ENCODE data around the gene UTS2B.
"Not testable (repeated sequence)": the region's sequence is repeated elsewhere in the genome, so short reads cannot be mapped to it uniquely, and the experiment has no call there.

UTS2B gene

DNA sequence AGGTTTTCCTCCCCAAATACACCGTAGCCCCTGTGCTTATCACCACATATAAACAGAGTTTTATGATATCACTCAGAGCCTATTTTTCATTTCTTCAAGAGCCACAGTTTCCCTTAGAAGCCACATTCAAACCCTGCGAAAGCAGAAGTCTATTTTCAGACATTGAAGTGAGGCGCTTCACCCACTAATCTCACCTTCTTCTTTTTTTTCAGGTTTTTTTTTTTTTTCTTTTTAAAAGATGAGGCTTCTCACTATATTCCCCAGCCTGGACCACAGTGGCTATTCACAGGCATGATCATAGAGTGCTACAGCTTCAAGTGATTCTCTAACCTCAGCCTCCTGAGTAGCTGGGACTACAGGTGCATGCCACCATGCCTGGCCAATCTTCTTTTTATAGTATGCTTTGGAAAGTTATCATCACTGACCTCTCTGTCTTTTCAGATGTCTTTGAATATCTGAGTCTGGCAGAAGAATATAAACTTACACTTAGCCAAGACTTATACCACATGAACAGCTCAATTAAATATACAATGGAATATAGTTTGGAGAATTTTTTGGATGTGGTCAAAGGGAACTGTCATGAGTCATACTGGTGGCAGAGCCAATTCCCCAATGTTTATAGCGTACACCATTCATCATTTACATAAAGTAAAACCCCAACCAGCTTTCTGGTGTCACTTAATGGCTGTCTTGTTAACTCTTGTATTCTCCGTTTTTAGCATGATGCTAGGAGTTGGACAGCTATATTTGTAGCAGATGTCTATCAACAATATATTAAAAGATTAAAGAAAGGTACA, 60.8 kb downstream of the UTS2B start:
- no peak for DNase-seq

DNA sequence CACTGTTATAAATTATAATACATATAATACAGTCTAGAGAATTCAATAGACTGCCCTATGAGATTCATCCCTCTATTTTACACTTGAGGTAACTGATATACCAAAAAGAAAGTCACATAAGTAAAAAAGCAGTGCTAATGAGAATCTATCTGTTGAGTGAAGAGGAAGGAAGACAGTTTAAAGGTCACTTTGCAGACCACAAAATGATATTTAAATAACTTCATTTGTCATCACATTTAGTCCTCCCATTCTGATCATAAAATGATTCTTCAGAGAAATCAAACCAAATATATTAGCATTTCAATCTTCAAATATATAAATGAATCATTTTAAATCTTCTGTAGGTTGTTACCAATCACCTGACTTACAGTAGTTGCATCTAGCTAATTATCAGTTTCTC, 61.6 kb downstream of the UTS2B start:
- no peak for DNase-seq

GRCh38 chr3:191263850-191264249, 66.5 kb downstream of the UTS2B start:
- DNase-seq, result no peak

- no peak for DNase-seq
These were observed 67.0 kb downstream of the UTS2B start for GRCh38 chr3:191263365-191263764.

DNA sequence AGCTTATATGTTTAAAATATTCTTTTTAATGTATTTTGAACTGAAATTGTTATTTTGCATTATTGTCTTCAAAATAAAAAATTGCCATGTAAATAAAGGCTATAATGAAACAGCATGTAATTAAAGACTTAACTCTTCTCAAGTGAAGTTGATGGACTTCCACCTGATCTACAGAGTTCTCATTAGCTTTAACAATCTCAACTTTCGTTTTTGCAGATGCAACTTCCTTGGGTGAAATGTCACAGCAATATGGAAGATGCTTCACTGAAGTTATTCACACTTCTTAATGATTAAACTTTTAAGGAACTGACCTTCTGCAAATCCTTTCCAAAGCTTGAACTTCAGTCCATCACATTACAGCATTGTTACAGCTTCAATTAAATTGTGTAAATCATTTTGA, 67.7 kb downstream of the UTS2B start:
- no peak for DNase-seq

DNA sequence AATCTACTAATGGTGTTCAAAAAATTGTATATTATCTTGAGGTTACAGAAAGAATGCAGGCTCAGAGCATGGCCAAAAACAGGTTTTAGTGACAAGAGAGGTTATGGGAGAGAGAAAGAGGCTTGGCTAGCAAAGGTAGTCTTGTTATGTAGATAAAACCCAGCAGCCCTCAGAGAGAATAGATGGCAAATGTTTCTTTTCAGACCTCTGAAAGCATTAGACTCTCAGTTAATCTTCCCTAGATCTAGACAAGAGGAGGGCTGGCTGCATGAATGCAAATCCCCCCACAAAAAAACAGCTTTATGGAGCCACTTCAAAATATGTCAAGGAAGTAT, 69.1 kb downstream of the UTS2B start:
- DNase-seq, result no peak

- no peak for DNase-seq
These were observed 69.7 kb downstream of the UTS2B start for GRCh38 chr3:191260431-191261303.

DNA sequence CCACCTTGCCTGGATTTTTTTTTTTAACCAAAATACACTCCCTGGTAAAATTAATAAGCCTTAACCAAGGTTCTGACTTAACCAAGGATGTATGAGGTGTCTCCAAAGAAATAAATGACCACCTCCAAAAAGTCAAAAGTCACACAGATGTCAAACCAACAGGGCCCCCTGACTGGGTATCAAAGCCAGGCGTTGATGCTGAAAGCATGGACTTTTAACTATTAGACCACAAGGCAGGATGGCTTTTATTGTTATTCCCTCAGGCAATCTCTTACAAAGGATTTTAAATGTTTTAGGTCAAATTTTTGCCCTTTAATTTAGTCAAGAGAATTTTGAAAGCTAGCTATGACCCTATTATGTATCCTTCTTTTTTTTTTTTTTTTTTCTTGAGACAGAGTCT, 70.8 kb downstream of the UTS2B start:
- DNase-seq, result no peak

GRCh38 chr3:191257286-191257685, 73.0 kb downstream of the UTS2B start:
- DNase-seq, result no peak

DNA sequence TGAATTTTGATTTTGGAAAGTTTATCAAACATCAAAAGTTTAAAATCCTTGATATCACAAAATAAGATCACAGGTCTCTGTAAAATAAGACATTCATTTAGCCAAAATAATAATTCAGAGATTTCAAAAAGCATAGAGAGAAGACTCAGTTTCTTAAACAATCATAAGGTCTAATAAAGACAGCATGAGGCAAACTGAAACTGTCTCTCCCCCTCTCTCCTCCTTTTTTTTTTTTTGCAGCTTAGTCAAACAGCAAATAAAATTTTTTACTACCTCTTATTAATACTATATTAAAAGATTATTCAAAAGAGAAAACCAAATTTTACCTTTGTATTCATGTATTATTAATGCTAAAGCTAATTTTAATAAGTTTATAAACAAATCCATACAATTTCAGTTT, 73.9 kb downstream of the UTS2B start:
- DNase-seq, result no peak

DNA sequence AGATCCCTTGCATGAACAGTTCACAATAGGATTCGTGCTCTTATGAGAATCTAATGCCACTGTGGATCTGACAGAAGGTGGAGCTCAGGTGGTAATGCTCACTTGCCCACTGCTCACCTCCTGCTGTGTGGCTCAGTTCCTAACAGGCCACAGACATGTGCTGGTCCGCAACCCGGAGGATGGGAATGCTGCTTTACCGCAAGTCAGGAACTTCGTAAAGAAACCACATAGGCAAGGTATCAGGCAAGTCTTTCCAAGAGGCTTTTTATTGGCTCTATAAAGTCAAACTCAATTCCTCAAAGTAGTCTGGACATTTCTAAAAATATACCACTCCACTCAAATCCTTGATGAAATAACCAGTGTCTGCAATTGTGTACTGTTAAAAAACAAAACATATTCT, 75.2 kb downstream of the UTS2B start:
- DNase-seq, result no peak

GRCh38 chr3:191254098-191254873, 76.0 kb downstream of the UTS2B start:
- DNase-seq, result no peak

DNA sequence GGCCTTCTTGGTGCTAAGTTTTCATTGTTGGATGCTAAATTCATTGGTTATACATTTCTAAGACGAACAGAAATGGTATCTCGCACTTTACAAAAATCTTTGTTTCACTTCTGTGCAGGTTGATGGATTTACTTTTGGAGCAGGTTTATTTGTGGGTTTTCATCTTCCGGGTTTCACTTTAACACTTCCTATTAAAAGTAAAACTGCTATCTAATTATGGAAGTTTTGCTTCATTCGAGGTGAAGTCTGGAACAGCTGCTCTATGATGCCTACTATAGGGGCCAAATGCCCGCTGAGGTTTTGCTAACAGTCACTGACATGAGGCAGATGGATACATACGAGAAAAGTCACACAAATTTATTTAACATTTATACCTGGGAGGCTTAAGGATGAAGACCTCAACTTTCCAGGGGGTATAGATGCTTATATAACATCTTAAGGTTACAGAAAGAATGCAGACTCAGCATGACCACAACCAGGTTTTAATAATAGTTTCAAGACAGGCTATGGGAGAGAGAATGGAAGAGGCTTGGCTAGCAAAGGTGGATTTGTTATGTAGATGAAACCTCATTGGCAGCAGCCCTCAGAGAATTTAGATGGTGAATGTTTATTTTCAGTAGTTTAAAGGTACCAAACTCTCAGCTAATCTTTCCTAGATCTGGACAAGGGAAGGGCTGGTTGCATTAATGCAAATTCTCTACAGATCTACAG, 77.1 kb downstream of the UTS2B start:
- no peak for DNase-seq

- no peak for DNase-seq
These were observed 83.7 kb downstream of the UTS2B start for GRCh38 chr3:191246630-191247029.

GRCh38 chr3:191246034-191246433, 84.3 kb downstream of the UTS2B start:
- DNase-seq, result not testable (repeated sequence)

DNA sequence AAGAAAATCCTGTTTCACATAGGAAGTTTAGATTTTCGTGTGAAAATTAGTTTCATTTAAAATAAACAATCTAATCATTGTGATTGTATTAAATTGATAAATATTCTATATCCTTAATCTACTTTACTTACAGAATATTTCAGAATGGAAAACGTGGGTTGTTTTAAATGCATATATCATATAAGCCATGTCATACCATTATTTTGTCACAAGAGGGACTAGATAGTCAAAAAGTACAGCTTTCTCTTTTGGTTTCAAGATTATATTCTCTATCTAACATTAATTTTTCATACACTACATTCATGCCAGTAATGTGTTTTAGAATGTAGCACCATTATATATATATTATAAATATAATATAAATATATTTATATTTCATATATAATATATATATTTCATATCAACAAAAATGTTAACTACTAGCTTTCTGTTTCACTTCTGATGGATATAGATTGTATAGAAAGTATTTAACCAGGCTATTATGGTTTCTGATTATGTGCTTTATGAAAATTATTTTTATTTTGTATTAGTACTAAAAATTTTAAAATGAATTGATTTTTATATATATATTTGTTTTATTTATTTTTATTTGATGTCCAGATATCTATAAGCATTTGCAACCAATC, 86.0 kb downstream of the UTS2B start:
- DNase-seq, result no peak

- DNase-seq, result peak; percentile 36
These were observed 89.8 kb downstream of the UTS2B start for GRCh38 chr3:191240486-191240885.

GRCh38 chr3:191239407-191240031, 90.8 kb downstream of the UTS2B start:
- DNase-seq, result no peak

DNA sequence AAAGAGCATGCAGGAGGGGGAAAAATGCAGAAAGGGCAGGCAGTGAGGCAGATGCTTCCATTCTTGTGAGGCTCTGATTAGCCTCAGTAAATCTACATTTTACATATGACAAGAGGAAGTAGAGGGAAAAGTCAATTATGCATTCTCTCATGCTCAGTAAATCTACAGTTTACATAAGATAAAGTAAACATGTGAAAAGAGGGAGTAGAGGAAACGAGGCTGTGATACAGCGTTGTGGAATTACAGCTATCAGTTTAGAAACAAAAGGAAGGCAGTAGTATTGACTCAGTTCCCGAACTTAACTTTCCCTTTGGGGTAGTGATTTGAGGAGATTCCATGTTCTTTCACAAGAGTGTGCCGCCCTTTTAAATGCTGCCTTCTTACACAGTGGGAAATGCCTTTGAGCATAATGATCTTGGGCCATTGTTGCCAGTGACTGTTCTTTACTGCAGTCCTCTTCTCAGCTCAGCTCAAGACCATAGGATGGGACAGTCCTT, 92.0 kb downstream of the UTS2B start:
- no peak for DNase-seq

DNA sequence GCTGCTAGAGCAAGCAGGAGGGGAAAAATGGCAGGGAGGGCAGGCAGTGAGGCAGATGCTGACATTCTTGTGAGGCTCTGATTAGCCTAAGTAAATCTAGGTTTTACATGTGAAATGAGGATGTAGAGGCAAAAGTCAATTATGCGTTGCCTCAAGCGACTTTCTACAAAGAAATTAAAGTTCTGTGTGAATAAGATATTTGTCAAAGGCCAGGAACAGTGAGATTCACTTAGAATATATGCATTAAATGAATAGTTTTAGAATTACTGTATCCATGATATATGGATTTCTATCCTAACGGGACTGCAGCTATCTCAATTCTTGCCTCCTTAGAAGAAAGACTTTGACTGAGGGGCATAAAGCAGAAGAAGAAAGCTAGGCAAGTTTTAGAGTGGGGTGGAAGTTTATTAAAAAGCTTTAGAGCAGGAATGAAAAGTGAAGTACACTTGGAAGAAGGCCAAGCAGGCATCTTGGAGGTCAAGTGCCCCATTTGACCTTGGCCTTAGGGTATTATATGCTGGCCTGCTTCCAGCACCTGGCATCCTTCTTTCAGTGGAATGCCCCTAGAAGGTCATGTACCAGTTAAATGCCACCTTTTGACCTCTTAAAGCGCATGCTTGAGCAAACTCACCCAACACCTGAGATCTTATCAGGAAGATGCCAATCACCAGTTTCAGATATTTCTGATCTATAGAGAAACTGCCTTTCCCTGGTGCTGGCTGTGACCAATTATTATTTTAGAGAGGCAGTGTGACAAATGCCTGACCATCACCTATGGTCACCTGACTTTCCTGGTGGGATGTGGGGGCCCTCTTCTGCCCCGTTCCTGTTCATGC, 93.1 kb downstream of the UTS2B start:
- no peak for DNase-seq

DNA sequence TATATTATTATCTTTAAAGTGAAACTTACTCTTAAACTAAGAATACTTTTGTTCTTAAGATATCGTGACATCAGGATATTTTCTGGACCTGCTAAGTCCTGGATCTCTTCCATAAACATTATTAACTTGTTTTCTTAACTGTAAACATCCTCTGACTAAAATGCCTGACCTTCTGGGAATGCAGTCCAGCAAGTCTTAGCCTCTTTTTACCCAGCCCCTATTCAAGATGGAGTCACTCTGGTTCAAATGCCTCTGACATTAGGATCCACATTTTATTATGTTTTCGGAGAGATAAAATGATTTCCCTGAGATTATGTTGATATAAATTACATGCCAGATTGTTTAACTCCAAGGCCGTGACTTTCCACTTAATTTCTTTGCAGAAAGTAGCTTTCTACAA, 93.7 kb downstream of the UTS2B start:
- DNase-seq, result no peak

Data from right hindlimb (tissue), 1 donor.